ENCODE data around the gene DCAF5.
A peak's percentile ranks its signal among the peaks of the same experiment; 100 is the strongest.

DCAF5 gene

DNA sequence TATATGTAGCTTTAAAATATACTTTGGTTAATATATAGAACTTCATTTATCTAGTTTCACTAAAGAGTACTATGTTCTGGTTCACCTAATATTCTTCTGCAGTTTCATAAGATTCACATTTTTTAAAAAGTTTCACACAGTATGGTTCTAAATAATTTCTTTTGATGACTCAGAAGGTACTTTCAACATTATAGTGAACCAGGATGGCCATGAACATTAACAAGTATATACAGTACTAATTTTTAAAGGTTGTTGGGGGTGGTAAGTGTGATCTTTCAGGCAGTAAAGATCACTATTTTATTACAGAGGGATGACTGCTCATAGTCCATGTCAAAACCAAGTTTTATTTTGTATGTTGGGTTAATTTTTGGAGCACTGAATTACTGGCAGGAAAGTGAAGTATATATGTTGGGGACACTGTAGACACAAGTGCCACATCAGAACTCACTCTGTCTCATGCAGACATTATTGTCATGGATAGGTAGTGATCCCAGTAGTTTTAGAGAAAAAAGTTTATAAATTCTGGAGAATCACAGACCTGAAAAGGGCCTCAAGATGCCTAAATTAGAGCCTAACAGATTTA is 60.0 kb downstream of the DCAF5 start:
- TF ChIP-seq, protein P1, sequence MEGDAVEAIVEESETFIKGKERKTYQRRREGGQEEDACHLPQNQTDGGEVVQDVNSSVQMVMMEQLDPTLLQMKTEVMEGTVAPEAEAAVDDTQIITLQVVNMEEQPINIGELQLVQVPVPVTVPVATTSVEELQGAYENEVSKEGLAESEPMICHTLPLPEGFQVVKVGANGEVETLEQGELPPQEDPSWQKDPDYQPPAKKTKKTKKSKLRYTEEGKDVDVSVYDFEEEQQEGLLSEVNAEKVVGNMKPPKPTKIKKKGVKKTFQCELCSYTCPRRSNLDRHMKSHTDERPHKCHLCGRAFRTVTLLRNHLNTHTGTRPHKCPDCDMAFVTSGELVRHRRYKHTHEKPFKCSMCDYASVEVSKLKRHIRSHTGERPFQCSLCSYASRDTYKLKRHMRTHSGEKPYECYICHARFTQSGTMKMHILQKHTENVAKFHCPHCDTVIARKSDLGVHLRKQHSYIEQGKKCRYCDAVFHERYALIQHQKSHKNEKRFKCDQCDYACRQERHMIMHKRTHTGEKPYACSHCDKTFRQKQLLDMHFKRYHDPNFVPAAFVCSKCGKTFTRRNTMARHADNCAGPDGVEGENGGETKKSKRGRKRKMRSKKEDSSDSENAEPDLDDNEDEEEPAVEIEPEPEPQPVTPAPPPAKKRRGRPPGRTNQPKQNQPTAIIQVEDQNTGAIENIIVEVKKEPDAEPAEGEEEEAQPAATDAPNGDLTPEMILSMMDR (IDR thresholded peaks at IDR 0.05; ENCODE audit: low read depth, low read length): no peak
- H3K4me3 ChIP-seq (ENCODE audit: low read depth, low read length): no peak overlapping the region
- DNase-seq (ENCODE audit: low read depth, low spot score): no peak
- in situ Hi-C loops (cut with HindIII; ENCODE audit: low sequenced_read_pairs): no loop called here

DNA sequence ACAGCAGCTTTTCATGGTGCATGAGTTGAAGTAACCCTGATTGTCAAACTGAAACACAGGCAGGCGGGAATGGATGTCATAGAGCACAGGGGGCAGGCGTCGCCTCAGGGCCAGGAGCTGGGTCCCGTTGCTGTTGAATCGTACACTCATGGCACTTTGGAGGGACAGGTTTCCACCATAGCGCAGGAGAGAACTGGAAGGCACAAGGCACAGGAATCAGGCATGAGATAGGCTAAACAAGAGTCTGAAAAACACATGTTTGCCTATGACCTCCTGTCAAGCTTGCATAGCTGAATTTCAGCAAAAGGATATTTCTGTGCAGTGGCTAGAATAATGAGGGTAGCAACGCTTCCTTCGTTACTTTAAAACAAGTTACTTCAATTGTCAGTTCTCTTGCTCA is 61.2 kb downstream of the DCAF5 start:
- TF ChIP-seq, protein P1 (IDR thresholded peaks at IDR 0.05; ENCODE audit: low read depth, low read length): no peak
- in situ Hi-C loops (cut with HindIII; ENCODE audit: low sequenced_read_pairs): no loop called here
- DNase-seq (ENCODE audit: low read depth, low spot score): no peak
- H3K4me3 ChIP-seq (ENCODE audit: low read depth, low read length): no peak overlapping the region

DNA sequence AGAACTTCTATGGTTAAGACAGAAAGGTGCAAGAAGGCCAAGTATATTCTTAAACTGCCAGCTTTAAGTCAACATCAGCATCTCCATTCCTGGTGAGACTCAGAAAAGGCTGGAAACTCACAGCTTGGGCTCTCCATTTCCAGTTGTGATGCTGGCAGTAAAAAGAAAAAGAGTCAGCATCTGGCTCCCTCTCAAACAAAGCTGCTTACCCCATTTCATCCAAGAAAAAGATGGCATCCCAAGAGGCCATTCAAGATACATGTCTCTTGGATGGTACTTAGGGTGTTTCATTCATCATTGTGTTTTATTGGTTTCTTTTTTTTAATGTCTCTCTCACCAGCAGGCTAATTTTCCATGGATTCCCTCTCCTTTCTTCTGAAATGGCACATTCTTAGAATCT is 61.9 kb downstream of the DCAF5 start:
- no peak overlapping the region for H3K4me3 ChIP-seq (ENCODE audit: low read depth, low read length)
- in situ Hi-C loops (cut with HindIII; ENCODE audit: low sequenced_read_pairs): no loop called here
- DNase-seq (ENCODE audit: low read depth, low spot score): no peak

DNA sequence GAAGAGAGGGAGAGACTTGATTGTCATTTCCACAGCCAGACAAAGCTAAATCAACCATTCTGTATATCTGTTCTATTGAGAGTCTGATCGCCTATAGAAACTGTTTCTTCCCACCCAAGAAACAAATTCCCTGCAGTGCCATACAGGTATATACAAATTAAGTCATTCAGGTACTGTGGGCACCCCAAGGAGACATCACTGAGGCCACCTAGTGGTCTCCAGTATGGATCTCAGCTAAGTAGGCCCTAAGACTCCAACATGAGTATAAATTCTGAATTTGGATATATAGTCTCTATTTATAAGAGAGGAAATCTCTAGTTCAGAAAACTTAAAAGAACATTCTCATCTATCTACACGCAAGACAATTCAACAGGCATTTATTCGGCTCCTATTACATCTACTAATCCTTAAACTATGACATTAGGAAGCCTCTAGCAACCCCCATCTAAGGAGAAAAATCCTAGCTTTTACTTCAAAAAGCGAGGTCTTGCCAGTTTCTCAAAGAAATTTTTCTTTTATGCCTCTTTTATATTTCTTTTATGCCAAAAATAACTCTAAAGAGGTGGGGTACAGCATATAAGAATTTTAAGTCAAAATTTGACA is 62.6 kb downstream of the DCAF5 start:
- TF ChIP-seq, protein P1 (IDR thresholded peaks at IDR 0.05; ENCODE audit: low read depth, low read length): peak; percentile 80
- peak; percentile 34 for DNase-seq (ENCODE audit: low read depth, low spot score)
- H3K4me3 ChIP-seq (ENCODE audit: low read depth, low read length): no peak overlapping the region
- in situ Hi-C loops (cut with HindIII; ENCODE audit: low sequenced_read_pairs): no loop called here

More for the DNA sequence above, 61.9 kb downstream of the DCAF5 start:
- TF ChIP-seq, protein P1 (IDR thresholded peaks at IDR 0.05; ENCODE audit: low read depth, low read length): no peak

DNA sequence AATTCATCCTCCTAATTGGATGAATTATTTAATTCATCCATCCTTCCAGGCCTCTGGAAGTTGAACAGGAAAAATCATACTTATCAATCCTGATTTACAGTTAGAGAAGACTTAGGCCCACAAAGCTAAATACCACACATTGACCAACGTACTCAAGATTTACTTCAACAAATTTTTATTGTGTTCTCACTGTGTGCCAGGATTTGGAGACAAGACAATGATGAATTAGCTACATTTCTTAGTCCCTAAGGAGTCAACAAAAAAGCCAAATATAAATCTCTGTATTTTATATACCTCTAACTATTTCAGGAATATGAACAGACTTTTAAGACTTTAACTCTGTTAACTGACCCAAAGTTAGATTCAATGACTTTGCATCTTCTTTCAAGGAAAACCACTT is 63.9 kb downstream of the DCAF5 start:
- TF ChIP-seq, protein P1 (IDR thresholded peaks at IDR 0.05; ENCODE audit: low read depth, low read length): no peak
- in situ Hi-C loops (cut with HindIII; ENCODE audit: low sequenced_read_pairs): no loop called here
- no peak overlapping the region for H3K4me3 ChIP-seq (ENCODE audit: low read depth, low read length)
- DNase-seq (ENCODE audit: low read depth, low spot score): no peak

DNA sequence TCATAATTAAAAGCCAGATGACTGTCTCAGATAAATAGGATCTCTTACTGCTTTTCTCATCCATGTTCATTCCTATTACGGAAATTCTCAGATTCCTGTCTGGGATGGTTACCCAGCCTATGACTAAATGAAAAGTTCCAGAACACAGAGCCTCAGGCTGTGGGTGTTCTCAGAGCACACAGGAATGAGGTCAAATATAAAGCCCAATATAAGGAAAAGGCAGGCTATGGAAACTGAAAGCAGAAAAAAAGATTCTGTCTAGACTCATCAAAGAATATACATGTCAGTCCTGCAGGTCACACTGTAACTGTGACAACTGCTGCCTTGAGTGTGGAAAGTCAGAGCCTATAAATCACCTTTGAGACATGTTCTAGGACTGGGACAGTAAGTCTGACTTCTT is 64.3 kb downstream of the DCAF5 start:
- TF ChIP-seq, protein P1 (IDR thresholded peaks at IDR 0.05; ENCODE audit: low read depth, low read length): no peak
- in situ Hi-C loops (cut with HindIII; ENCODE audit: low sequenced_read_pairs): no loop called here
- DNase-seq (ENCODE audit: low read depth, low spot score): peak; percentile 62
- H3K4me3 ChIP-seq (ENCODE audit: low read depth, low read length): no peak overlapping the region
